NB4 (cell line): Measurements from ENCODE around the gene TBXAS1.

Source experiments
- CTCF ChIP-seq: IDR thresholded peaks from one replicate; pipeline ENCODE4 v1.5.1; 2012; ENCODE audit warnings: low read depth, low read length
- POLR2A ChIP-seq: IDR thresholded peaks from 2 replicates; pipeline ENCODE4 v1.6.1; 2011; ENCODE audit warnings: mild to moderate bottlenecking; ENCODE audit not compliant: insufficient read length; ENCODE audit errors: extremely low read depth

GRCh38 chr7:139981511-139981895, 152.4 kb downstream of the TBXAS1 start:
- TF ChIP-seq POLR2A (no peak), CTCF (no peak)
